Measurements from ENCODE around the gene ZFAND6. TPM values are rescaled to one million over a fixed set of nuclear protein-coding genes. Genes with fewer than 3 reads are reported as not detected.

ZFAND6 gene
- polyA plus RNA-seq, 3 donors = 110 to 115 (median 112) TPM

DNA sequence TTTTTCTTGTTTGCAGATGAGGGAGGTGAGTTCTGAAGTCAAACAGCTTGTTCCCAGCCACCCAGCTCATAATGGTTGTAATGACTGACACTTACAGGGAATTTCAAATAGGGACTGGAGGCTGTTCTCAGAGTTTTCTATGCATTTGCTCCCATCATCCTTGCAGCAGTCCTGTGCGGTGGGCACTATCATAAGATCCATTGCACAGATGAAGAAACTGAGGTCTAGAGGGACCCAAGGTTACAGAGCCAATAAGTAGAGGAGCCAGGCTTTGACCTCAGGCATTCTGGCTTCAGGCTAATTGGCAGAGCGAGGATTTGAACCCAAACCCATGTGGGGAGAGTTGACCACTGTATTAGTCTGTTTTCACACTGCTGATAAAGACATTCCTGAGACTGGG lies 125.7 kb downstream of the ZFAND6 start:
- no peak for DNase-seq

- no peak for DNase-seq
These were observed 126.6 kb downstream of the ZFAND6 start for GRCh38 chr15:80186066-80186465.

DNA sequence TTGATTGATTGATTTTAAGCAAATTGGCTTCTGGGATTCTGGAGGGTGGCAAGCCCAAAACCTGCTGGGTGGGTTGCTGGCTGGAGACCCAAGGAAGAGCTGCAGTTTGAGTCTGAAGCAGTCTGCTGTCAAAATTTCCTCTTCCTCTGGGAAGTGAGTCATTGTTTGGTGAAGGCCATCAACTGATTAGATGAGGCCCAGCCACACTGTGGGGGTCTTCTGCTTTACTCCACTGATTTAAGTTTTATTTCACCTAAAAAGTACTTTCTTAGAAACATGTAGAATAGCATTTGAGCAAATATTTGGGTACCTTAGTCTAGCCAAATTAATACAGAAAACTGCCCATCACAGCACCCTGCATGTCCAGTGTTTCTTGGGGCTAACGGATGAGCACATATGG lies 127.1 kb downstream of the ZFAND6 start:
- no peak for DNase-seq

Other genes with a start within 250 kb of the ZFAND6 start
- gene MTHFS, start 162.7 kb upstream of the ZFAND6 start, polyA plus RNA-seq (ENCODE audit: insufficient read length in 3 of 3) = 10 to 100 TPM; 39.6 to 40.4 (median 39.7) TPM
- under 1 TPM in 2 of 3 donors, not detected in 1; 0.25 to 0.31 TPM for gene BCL2A1, start 88.5 kb upstream of the ZFAND6 start, polyA plus RNA-seq (ENCODE audit: insufficient read length in 3 of 3)
- 10 to 100 TPM; 35.1 to 42.7 (median 39.9) TPM for gene FAH, start 93.3 kb downstream of the ZFAND6 start, polyA plus RNA-seq (ENCODE audit: insufficient read length in 3 of 3)
- gene CTXND1, start 192.5 kb downstream of the ZFAND6 start, polyA plus RNA-seq (ENCODE audit: insufficient read length in 3 of 3) = 10 to 100 TPM in 2 of 3 donors, 1 to 10 TPM in 1; 8.0 to 12.2 (median 11.9) TPM

All from renal pelvis (tissue), 4 donors.